Measurements from ENCODE around the gene PCYT1A.
"Not testable (repeated sequence)": the region's sequence is repeated elsewhere in the genome, so short reads cannot be mapped to it uniquely, and the experiment has no call there.

PCYT1A gene

DNA sequence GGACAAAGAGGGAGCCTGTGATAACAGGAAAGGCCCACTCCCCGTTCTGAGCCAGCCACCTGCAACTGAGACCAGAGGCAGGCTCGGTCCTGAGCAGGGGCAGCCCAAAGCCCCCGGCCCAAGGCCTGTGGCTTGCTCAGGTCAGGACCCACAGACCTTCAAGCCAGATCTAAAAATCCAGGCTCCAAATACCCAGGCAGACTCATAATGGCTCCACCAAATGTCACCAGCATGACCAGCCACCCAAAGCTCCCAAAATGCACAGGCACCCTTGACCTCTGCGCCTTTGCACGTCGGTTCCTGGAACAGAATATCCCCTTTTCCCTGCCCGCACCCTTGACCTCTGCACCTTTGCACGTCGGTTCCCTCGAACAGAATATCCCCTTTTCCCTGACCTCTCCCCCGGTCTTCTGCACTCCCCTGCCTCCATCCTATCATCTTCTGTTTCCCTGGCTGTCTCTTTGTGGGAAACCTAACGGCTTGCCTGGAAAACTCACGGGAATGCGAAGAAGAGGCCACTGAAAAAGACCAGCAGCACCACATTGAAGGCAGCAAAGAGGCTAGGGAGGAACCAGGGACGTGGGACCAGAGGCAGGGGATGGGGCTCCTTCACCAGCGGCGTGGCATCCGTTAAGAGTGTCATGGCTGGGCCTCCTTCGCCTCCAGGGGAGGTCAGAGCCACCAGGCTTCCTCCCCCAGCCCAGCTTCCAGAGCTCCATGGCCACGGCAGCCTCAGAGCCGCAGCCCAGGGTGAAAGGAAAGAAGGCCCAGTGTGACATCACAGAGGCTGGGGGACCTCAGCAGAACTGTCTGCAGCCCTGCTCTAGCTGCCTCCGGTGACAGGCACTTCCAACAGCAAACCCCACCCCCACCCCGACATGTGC is 76.6 kb downstream of the PCYT1A start, which contains the start of gene ZDHHC19:
TSS of gene ZDHHC19 (minus strand) at position 728 of the 884 bp plus-strand sequence. CDS start at position 643, 85 bp downstream.
- no peak for DNase-seq

DNA sequence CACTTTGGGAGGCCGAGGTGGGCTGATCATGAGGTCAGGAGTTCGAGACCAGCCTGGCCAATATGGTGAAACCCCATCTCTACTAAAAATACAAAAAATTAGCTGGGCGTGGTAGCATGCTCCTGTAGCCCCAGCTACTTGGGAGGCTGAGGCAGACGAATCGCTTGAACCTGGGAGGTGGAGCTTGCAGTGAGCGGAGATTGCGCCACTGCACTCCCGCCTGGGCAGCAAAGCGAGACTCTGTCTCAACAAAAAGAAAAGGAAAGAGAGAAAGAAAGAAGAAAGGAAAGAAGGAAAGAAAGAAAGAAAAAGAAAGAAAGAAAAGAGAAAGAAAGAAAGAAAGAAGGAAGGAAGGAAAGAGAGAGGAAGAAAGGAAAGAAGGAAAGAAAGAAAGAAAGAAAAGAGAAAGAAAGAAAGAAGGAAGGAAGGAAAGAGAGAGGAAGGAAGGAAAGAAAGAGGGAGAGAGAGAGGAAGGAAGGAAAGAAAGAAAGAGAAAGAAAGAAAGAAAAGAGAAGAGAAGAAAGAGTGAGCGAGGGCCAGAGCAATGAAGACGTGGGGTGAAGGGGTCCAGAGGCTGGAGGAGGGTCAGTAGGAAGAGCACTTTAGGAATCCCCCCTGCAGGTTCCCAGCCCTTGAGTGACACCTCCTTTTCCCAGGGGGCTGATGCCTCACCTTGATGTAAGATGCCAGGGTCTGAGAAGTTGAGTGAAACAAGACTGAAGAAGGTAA is 77.4 kb downstream of the PCYT1A start:
- DNase-seq: not testable (repeated sequence)

DNA sequence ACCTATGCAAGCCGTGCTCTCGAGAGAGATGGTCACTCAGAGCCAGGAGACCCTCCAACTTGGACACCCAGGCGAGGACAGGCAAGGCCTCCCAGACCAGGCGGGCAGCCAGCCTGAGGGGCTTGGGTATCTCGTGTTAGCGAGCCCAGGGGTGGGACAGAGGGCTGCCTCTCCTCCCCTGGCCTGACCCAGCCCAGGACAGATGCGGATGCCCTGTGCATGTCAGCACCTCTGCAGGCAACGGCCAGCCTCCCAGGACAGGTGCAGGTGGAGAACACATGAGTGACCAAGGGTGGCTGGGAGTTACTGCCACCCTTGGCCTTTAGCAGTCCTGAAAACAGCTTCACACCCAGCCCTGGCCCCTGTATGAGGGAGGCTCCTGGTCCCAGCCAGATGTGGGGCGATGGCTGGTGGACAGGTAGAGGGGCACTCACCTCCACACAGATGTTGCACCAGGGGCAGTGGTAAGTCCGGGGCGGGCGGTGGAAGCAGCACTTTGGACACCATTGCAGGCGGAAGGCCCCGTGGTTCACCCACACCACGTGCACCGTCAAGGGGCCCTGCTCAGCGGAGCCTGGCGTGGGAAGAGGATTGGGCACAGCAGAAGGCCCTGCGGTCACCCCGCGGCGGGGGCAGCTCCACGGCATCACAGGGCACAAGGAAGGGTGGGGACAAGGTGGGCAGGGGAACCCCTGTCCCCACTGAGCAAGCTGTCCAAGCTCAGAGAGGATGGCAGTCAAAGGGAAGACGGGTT is 78.4 kb downstream of the PCYT1A start:
- no peak for DNase-seq

DNA sequence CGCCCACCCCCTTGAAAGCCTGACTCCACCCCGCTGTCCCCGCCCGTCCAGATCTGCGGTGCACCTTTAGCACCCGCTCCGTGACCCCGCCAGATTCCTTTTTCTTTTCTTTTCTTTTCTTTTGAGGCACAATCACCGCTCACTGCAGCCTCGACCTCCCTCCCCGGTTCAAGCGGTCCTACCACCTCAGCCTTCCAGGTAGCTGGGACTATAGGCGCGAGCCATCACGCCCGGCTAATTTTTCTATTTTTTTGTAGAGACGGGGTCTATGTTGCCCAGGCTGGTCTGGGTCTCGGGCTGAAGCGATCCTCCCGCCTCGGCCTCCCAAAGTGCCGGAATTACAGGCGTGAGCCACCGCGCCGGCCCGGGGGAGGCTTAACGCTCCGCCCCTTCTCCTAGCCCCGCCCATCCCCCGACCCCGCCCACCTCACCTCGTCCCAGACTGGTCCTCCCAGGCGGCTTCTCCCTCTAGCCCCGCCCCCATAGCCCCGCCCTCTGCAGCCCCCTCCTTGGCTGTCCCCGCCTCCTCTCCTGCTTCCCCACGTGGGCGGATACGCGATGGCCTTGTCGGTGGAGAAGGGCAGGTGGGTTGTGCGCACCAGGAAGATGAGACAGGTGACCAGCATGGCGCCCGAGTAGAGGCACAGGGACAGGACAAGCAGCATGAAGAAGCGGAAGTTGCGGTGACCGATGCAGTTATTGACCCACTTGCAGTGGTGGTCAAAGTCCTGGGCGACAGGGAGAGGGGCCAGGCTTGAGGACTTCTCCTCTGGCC is 79.5 kb downstream of the PCYT1A start:
- peak; percentile 76 to 83 for DNase-seq

DNA sequence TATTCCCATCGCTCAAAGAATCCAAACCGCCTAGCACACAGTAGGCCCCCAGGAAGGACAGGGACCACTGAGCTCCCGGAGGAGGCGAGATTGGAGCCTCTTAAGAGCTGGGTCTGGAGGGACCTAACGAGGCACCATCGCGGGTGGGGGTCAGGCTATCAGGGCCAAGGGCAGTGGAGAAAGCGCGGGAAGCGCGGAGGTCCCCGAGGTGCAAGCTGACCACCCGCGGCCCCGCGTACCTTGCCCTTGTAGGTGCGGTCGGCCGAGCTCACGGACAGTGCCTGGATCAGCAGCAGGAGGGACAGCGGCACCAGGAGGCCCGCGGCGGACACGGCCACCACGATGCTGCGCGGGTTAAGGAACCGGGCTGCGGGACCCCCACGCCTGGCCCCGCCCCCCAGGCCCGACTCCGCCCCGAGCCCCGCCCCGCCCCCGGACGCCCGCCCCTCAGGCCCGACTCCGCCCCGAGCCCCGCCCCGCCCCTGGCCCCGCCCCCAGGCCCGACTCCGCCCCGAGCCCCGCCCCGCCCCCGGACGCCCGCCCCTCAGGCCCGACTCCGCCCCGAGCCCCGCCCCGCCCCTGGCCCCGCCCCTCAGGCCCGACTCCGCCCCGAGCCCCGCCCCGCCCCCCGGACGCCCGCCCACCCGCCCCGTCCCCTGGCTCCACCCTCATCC is 80.2 kb downstream of the PCYT1A start:
- no peak for DNase-seq

DNA sequence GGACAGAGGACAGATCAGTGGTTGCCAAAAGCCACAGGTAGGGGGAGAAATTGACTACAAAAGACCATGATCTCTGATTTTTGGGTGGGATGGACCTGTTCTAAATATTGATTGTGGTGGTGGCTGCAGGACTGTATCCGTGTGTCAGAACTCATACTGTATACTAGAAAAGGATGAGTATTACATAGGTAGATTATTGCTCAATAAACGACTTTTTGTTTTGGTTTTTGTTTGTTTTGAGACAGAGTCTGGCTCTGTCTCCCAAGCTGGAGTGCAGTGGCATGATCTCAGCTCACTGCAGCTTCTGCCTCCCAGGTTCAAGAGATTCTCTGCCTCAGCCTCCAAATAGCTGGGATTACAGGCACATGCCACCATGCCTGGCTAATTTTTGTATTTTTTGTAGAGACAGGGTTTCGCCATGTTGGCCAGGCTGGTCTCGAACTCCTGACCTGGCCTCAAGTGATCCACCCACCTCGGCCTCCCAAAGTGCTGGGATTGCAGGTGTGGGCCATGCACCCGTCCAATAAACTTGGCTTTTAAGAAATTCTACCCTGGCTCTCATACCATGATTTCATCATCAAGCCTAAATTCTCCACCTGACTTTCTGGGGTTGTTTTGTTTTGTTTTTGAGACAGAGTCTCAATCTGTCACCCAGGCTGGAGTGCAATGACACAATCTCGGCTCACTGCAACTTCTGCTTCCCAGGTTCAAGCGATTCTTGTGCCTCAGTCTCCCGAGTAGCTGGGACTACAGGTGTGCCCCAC is 81.9 kb downstream of the PCYT1A start:
- DNase-seq: not testable (repeated sequence)

DNA sequence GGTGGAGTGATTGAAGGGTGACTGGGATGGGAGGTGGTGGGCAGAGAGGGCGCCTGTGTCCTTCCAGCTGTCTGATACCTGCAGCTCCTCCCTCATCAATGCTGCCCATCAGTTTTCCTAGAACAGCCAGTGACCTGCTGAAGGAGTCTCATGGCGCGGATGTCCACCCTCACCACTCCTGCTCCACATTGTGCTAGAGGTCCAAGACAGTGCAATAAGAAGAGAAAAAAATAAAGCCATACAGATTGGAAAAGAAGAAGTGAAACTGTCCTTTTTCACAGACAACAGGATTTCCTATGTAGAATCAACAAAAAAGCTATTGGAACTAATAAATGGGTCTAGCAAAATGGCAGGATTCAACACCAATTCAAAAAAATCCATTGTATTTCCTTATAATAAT is 83.7 kb downstream of the PCYT1A start:
- no peak for DNase-seq

DNA sequence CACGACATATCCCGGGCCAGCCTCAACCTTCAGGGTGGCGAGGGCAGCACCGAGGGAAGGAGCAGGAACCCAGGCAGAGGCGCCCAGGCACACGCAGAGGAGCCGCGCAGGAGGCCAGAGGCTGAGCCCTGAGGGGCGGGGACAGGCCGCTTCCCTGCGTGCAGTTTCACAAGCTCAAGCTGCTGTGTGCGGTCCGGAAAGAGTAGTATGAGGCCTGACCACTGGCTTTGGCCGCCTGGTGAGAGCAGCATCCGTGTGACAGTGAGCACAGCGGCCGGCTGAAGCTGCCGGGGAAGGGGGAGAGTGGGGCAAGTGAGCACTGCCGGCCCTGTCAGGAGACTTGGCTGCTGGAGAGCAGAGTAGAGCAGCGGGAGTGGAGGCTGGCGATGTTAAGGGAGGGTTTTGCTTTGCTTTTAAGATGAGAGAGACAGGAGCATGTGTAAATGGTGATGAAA is 85.0 kb downstream of the PCYT1A start:
- DNase-seq: peak in 1 of 2 donors; percentile 54

DNA sequence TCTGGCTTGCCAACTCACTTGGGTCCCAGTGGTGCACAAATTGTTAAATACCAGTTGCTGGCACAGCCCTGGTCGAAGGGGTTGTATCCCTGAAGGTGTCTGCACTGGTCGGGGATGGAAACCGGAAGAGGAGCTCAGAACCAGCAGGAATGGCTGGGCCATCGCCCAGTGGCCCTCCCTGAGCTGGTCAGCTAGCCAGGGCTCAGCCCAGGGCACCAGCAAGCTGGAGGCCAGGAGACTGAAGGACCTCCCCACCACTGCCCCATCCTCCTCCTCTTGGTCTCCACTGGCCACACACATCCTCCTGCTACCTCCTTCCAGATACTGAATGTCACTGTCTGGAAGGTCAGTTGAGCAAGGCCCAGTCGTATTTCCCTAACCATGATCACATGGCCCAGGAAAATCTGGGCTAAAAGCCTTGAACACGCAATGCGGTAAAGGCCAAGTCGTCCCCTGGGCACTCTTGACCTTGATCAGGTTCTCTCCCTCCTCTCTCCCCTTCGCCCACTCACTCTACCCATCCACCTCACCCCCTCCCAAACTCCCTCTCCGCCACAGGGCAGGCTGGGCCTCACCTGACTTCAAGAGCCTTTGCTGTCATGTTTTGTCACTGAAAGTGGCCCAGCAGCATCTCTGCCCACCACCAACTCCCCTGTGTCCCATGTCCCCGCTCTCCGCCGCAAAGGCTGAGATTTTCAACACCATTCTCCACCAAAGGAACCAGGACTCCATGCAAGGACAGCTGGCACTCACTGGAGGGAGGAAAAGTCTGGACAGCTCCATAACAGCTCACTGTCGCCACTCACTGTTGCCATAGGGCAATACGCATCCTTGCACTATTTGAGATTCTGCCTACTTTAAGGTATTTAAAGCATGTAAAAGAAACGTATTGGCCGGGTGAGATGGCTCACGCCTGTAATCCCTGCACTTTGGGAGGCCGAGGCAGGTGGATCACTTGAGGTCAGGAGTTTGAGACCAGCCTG is 88.5 kb downstream of the PCYT1A start:
- no peak for DNase-seq

DNA sequence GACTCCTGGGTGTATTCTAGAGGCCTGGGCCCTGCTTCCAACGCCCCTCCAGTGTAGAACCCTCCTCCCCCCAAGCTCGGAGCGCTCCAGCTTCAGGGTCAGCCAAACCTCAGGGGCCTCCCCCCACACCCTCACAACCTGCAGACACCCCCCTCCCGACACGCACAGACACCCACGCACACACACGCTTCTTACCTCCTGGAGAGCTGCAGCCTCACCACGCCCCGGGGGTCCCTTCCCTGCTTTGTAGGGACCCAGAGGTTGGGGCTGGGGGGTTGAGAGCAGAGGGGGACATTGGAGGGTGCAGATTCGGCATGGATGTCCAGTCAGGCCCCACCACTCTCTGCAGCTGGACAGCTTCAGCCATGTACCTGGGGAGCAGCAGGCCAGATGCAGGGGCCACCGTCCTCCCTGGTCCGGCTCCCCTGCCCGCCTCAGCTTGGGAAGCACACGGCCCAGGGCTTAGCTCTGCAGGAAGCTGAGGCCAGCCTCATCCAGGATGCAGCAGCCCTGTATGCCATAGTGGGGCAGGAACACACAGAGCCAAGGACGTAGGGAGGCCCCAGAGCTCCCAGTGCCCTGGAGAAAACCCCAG is 89.3 kb downstream of the PCYT1A start:
- no peak for DNase-seq

DNA sequence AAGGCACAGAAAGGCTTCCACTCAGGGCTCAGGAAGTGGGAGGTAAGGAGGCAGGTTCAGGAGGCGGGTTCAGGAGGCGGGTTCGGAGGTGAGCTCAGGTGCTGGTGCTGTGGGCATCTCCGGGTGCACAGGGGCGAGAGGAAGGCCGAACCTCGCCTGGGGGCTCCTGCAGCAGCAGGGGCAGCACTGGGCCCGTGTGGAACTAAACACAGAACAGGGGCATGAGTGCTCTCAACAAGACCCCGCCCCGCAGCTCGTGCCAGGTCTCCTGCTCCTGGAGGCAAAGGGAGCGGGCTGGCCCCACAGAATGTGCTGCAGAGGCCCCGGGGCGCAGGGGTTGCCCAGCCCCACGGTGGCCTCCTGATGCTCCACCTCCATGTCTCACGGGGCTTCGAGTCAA is 90.0 kb downstream of the PCYT1A start:
- DNase-seq: no peak

DNA sequence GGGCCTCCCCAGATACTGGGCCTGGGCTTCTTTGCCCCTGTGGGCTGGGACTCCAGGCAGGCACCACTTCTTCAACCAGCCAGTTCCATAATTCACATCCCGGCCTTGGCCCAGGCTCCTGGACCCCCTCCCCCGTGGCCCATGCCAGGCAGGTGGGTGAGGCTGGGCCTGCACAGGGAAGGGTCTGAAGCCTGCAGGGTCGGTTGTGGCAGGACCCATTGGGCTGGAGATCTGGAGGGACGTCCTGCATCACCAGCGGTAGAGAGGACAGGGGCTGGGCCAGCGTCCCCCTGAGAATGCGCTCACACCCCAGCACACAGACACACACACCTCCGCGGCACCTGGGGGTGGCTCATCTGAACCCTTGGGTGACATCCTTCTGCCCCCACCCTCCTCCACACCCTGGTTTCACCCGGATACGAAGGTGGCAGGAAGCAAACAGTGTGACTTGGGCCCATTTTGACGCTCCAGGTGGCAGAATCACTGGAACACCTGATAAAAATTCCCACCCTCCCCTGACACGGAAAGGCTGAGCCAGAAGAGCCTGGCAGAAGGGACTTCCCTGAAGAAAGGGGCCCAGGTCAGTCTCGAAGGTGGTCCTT is 91.8 kb downstream of the PCYT1A start:
- peak in 1 of 2 donors; percentile 45 for DNase-seq

DNA sequence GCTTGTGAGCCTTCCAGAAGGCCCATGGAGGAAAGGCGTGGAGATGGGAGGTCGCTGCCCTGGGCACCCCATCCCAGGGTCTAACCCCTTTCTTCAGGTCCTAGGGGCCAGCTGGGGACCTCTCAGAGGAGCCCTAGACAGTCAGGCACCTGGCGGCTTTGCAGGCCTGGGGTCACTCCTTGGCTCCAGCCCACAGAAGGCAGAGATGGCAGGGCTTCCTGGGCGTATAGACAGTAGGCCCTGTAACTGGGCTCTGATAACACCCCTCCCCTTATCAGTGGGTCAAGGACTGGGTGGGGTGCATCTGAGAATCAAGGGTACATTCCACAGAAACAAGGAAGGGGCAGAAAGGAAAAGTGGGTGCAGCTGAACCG is 93.0 kb downstream of the PCYT1A start:
- DNase-seq: no peak

DNA sequence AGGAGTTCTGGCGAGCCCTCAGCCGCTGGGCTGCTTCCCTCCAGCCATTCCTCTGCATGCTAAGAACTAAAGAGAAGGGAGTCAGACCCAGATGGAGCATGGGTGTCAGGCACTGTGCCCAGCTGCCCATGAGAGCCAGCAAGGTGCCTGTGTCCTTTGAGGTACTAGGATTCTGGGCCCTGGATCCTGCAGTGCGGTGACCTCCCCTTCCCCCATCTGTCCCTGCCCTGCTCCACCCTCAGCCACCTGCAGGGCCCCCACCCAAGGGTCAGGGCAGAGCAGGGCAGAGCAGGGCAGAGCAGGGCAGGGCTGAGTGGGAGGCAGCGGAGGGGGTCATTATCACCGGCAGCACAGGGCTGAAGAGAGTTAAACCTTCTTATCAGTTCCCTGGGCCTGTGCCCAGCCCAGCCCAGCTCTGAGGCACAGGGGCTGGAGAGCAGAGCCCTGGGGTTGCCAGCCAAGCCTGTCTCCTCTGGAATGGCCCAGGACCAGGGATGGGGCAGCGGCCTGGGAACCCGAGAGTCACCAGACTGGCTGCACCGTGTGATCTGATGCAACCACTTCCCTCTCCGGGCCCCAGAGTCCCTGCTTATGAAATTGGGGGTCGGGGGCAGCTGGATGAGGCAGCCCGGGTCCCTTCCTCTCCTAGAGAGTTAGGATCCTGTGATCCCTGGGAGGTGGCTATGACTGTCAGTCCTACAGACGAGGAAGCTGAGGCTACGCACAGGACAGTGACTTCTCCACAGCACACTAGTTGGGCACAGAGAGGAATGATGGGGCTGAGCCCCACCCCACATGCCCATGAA is 93.6 kb downstream of the PCYT1A start:
- DNase-seq: no peak

DNA sequence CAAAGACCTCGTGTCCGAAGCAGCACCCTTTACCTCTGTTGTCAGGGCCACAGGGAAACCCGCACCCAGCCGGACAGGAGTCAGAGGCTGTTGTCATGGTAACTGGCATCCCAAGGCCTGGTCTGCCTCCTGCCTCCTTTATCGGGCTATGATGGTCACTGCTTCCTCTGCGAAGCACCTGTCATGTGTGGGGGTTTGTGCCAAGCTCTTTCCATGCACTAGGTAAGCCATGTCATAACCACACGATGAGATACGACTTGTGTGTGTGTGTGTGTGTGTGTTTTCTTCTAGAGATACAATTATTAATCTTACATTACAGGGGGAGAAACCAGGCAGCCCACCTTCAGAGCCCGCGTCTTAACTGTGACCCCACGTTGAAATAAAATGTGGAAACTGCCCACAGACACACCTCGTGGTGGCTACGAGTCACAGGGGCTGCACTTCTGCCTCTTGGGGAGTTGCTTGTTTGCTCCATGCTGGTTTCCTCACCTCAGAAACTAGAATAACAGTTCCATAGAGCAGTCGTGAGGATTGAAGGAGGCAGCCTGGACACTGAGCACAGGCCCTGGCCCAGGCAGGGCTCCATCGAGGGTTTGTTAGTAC is 94.3 kb downstream of the PCYT1A start:
- no peak for DNase-seq

DNA sequence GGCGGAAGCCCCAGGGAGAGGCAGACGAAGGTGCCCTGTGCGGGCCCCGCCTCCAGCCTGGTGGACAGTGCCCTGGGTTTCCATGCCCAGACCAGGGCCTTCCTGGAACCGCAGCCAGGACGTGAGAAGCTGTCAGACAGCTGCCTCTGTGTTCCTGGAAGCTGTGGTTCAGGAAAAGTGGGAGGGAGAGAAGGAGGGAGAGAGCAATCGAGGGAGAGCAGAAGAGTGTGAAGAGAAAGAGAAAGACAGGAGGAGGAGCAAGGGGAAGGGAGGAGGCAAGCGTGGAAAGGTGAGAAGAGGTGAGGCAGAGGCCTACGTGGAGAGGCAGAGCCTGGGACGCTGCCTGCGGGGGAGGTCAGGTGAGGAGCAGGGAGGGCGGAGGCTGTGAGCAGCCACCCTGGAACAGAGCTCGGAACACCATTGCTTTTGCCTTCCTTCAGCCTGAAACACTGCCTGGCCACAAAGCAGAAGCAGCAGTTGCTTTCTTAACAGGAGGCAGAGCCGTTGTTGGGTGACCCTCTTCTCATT is 94.9 kb downstream of the PCYT1A start:
- DNase-seq: no peak

DNA sequence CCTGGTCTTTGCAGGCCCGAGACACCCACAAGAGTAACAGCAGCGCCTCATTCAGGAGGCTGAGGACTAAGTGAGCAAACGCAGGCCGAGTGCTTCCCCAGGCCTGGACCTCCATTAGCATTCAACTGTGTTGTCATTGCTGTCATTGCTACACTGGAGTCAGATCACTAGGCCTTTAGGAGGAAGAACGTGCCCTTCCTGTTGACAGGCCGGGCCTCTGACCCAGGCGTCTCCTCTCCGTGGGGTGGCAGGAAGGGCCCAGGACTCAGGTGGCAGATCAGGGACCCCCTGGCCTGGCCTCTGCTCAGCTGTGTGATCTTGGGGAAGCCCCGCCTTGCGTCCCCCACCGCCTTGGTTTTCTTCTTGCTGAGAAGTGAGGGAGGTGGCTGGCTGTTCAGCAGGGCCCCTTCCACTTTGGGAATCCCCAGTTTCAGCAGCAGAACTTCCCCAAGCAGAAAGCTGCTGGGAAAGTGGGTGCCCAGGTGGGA is 95.4 kb downstream of the PCYT1A start:
- peak; percentile 72 to 83 for DNase-seq
